Measurements from ENCODE around the gene ZNF480.
"Not testable (repeated sequence)": the region's sequence is repeated elsewhere in the genome, so short reads cannot be mapped to it uniquely, and the experiment has no call there.

The ZNF480 gene

DNA sequence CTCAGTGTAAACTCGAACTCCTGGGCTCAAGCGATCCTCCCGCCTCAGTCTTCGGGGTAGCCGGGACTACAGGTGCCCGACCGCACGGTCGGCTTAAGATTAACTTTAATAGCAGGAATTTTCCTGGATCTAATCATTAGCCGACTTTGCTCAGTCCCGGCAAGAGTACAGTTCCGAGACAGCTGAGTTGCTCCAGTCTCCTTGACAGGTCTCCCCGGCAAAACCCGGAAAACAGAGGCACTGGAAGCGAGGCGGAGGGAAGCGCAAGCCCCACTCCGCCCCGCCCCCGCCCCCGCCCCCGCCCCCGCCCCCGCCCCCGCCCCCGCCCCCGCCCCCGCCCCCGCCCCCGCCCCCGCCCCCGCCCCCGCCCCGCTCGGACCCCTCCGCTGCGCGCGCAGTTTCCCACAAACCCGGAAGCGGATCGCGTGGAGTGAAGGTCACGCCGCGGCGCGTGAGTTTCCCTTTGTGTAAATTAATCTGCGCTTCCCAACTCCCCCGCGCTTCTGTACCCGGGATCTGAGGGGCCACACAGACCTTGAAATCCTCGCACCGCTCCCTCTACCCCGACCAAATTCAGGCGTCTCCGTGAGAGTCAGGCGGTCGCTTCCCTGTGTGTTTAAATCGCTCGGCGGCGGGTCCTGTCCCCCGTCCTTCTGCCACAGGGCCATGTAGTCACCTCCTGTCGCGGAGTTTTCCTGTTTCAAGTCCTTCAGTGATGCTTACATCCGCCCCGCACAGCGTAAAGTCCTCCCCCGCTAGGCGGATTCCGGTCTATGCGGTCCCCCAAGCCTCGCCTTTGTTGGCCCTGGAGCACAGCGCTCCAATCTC, at the start of gene ZNF480:
Gene ZNF480, plus strand, starts transcription at position 397 of the 828 bp plus-strand sequence. CDS start 3,244 bp downstream, outside the sequence.
- DNase-seq, result peak; percentile 97

GRCh38 chr19:52248241-52248640, 48.7 kb upstream of the ZNF480 start:
- peak; percentile 77 for DNase-seq

GRCh38 chr19:52258426-52258825, 38.5 kb upstream of the ZNF480 start:
- no peak for DNase-seq

- DNase-seq, result not testable (repeated sequence)
These were observed 31.4 kb upstream of the ZNF480 start for GRCh38 chr19:52265556-52265955.

- peak; percentile 98 for DNase-seq
These were observed 27.4 kb upstream of the ZNF480 start, which contains the start of gene ZNF766 for GRCh38 chr19:52269338-52270261. Gene ZNF766 (plus strand): TSS chr19:52269587. CDS start chr19:52269614, 27 bp downstream.

- DNase-seq, result peak; percentile 34
These were observed 26.6 kb upstream of the ZNF480 start for GRCh38 chr19:52270266-52270885.

GRCh38 chr19:52273301-52273700, 23.7 kb upstream of the ZNF480 start:
- DNase-seq, result no peak

DNA sequence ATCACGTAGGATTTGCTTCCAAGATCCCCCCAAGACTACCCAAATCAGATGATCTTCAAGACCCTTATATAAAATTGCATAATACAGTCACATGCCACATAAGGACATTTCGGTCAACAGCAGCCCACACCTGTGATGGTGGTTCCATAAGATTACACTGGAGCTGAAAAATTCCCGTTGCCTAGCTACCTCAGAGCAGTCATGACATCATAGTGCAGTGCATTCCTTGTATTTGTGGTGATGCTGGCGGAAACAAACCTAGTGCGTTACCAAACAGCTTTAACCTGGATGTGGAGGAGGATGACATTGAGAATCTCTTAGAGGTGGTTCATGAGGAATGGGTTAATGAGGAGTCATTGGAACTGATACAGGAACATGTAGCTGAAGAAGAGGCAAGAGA, 22.8 kb upstream of the ZNF480 start:
- no peak for DNase-seq

DNA sequence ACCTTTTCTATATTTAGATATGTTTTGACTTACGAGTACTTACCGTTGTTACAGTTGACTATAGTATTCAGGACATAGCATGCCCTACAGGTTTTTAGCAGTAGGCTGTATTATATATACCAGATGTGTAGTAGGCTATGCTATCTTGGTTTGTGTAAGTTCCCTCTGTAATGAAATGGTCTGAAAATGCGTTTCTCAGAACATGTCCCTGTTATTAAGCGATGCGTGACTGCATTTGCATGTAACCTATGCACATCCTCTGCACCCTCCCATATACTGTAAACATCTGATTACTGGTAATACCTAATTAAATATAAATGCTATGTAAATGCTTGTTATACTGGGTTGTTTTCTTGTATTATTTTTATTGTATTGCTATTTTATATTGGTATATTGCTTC, 21.0 kb upstream of the ZNF480 start:
- no peak for DNase-seq

DNA sequence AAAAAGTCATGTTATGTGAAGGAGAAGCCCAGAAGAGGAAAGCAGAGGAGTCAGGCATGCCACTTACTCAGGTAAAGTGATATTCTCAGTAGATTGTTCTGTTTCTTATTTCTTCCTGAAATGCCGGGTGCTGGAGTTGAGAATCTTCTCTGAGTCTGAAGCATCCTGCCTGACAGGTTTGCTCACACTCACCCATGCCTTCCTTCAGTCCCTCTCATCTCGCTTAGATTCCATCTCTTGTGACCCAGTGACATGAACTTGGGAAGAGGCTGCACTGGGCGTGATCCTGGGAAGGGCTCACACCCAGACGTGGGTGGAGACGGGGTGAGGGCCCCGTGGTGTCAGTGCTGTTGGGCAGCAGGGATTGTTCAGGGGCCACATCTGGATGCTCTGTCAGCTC, 19.5 kb upstream of the ZNF480 start:
- DNase-seq, result no peak

GRCh38 chr19:52286256-52286655, 10.7 kb upstream of the ZNF480 start:
- DNase-seq, result no peak

GRCh38 chr19:52291781-52292180, 5.2 kb upstream of the ZNF480 start:
- no peak for DNase-seq

DNA sequence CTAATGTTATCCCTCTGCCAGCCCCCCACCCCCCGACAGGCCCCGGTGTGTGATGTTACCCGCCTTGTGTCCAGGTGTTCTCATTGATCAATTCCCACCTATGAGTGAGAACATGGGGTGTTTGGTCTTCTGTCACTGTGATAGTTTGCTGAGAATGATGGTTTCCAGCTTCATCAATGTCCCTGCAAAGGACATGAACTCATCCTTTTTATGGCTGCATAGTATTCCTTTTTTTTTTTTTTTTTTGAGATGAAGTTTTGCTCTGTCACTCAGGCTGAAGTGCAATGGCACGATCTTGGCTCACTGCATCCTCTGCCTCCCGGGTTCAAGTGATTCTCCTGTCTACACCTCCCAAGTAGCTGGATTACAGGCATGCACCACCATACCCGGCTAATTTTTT, 4.0 kb upstream of the ZNF480 start:
- not testable (repeated sequence) for DNase-seq

GRCh38 chr19:52296400-52296772, 583 bp upstream of the ZNF480 start:
- no peak for DNase-seq

GRCh38 chr19:52297601-52298364, 814 bp downstream of the ZNF480 start:
- peak; percentile 30 for DNase-seq

DNA sequence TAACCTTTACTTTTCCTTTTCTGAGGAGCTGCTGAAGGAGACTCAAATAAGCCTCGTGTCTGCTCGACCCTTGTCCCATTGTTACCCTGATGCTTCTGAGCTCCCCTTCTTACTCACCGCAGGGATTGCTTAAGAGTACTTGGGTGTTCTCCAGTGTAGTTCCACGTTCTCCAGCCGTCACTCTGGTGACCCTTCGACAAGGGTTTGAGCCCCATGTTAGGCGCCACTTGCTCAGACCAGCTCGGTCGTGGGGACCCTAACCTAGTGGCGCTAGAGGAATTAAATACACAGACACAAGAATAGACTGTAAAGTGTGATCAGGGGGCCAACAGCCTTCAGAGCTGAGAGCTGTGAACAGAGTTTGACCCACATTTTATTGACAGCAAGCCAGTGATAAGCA, 10.3 kb downstream of the ZNF480 start:
- peak; percentile 25 for DNase-seq

GRCh38 chr19:52322429-52322828, 25.5 kb downstream of the ZNF480 start:
- DNase-seq, result no peak

DNA sequence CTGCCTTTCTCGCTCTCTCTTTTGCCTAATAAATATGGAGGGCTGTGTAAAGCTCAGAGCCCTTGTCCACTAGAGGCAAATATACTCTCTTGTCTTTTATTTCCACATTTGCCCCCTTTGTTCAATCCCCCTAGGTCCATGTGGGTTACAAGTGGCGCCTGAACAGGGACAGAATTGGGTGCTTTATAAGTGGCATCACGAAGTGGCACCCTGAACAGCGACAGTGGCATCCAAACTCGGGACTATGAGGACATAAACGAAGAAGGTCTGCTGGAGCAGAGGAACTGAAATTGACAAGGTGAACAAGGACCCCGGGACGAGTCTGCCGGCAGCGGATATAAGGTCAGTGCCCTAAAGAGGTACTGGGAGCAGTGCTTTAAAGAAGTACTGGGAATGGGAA, 34.8 kb downstream of the ZNF480 start:
- DNase-seq, result no peak

DNA sequence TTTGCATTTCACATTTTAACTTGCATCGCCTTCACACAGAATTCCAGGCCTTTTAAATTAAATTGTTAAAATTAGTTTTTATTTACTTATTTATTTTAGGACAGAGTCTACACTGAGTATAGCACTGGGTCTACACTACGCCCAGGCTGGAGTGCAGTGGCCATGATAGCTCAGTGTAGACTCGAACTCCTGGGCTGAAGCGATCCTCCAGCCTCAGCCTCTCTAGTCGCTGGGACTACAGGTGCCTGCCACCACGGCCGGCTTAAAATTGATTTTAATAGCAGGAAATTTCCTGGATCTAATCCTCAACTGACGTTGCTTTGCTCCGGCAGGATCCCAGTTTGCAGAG, 38.8 kb downstream of the ZNF480 start:
- DNase-seq, result no peak

- DNase-seq, result peak; percentile 95
These were observed 39.3 kb downstream of the ZNF480 start, which contains the start of gene ZNF610 for GRCh38 chr19:52336117-52336790. Gene ZNF610 (plus strand): TSS chr19:52336243. CDS start chr19:52349173, 12,930 bp downstream.

GRCh38 chr19:52336791-52337381, 39.9 kb downstream of the ZNF480 start:
- peak; percentile 30 for DNase-seq
